ENCODE measurements around the gene SH3RF3.

The SH3RF3 gene

GRCh38 chr2:109290887-109291643 lies 162.1 kb downstream of the SH3RF3 start:
- H3K27me3 ChIP-seq (ENCODE audit: insufficient read depth, low read length) = no peaks in the 10 kb centered on the region
- H2AFZ ChIP-seq (ENCODE audit: low read depth, low read length) = no peak overlapping the region
- H3K36me3 ChIP-seq (ENCODE audit: insufficient read depth, low read length) = no peaks in the 10 kb centered on the region
- H3K4me1 ChIP-seq (ENCODE audit: insufficient read depth, low read length) = no peaks in the 10 kb centered on the region
- no peak overlapping the region for H3K4me3 ChIP-seq (ENCODE audit: low read length)
- H3K9me3 ChIP-seq (ENCODE audit: low read length) = no peaks in the 10 kb centered on the region

GRCh38 chr2:109292386-109292785 lies 163.4 kb downstream of the SH3RF3 start:
- Histone ChIP-seq H3K36me3 (ENCODE audit: insufficient read depth, low read length) (no peaks in the 10 kb centered on the region), H3K4me3 (ENCODE audit: low read length) (no peak overlapping the region)

DNA sequence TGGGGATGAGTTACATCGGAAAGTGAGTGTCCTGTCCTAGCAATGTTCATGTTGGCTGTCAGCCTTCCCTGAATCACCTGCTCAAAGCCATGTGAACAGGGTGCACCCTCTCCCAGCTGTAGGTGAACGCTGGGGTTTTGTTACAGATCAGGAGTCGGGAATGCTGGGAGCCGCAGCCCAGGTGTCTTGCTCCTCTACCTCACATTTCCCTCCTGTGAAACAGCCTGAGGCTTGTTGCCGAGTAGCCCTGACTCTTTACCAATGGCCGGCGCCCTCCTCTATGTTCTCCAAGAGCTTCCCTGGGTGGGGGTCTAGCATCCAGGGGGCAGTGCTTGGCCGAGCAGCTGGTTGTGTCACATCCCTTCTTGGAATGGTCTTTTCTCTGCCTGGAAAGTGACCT lies 164.7 kb downstream of the SH3RF3 start:
- H3K27me3 ChIP-seq (ENCODE audit: insufficient read depth, low read length) = no peaks in the 10 kb centered on the region
- no peaks in the 10 kb centered on the region for H3K4me1 ChIP-seq (ENCODE audit: insufficient read depth, low read length)
- H2AFZ ChIP-seq (ENCODE audit: low read depth, low read length) = no peak overlapping the region
- no peaks in the 10 kb centered on the region for H3K36me3 ChIP-seq (ENCODE audit: insufficient read depth, low read length)
- H3K4me3 ChIP-seq (ENCODE audit: low read length) = no peak overlapping the region
- H3K9me3 ChIP-seq (ENCODE audit: low read length) = no peaks in the 10 kb centered on the region

More at GRCh38 chr2:109292386-109292785, 163.4 kb downstream of the SH3RF3 start:
- H3K27me3 ChIP-seq (ENCODE audit: insufficient read depth, low read length) = no peaks in the 10 kb centered on the region
- no peaks in the 10 kb centered on the region for H3K9me3 ChIP-seq (ENCODE audit: low read length)
- H2AFZ ChIP-seq (ENCODE audit: low read depth, low read length) = no peak overlapping the region
- H3K4me1 ChIP-seq (ENCODE audit: insufficient read depth, low read length) = no peaks in the 10 kb centered on the region

- no peak overlapping the region for H3K4me3 ChIP-seq (ENCODE audit: low read length)
Measured at GRCh38 chr2:109294523-109294922, 165.5 kb downstream of the SH3RF3 start.

GRCh38 chr2:109295070-109295780 lies 166.2 kb downstream of the SH3RF3 start:
- no peak overlapping the region for H3K4me3 ChIP-seq (ENCODE audit: low read length)
- no peak overlapping the region for H2AFZ ChIP-seq (ENCODE audit: low read depth, low read length)
- no peaks in the 10 kb centered on the region for H3K27me3 ChIP-seq (ENCODE audit: insufficient read depth, low read length)
- no peaks in the 10 kb centered on the region for H3K9me3 ChIP-seq (ENCODE audit: low read length)
- H3K4me1 ChIP-seq (ENCODE audit: insufficient read depth, low read length) = no peaks in the 10 kb centered on the region
- H3K36me3 ChIP-seq (ENCODE audit: insufficient read depth, low read length) = no peaks in the 10 kb centered on the region

More at GRCh38 chr2:109294523-109294922, 165.5 kb downstream of the SH3RF3 start:
- Histone ChIP-seq H2AFZ (ENCODE audit: low read depth, low read length) (no peak overlapping the region), H3K9me3 (ENCODE audit: low read length) (no peaks in the 10 kb centered on the region), H3K4me1 (ENCODE audit: insufficient read depth, low read length) (no peaks in the 10 kb centered on the region), H3K36me3 (ENCODE audit: insufficient read depth, low read length) (no peaks in the 10 kb centered on the region), H3K27me3 (ENCODE audit: insufficient read depth, low read length) (no peaks in the 10 kb centered on the region)

GRCh38 chr2:109295781-109296117 lies 166.7 kb downstream of the SH3RF3 start:
- H3K4me1 ChIP-seq (ENCODE audit: insufficient read depth, low read length) = no peaks in the 10 kb centered on the region
- H3K27me3 ChIP-seq (ENCODE audit: insufficient read depth, low read length) = no peaks in the 10 kb centered on the region
- H3K36me3 ChIP-seq (ENCODE audit: insufficient read depth, low read length) = no peaks in the 10 kb centered on the region
- H3K9me3 ChIP-seq (ENCODE audit: low read length) = no peaks in the 10 kb centered on the region
- no peak overlapping the region for H3K4me3 ChIP-seq (ENCODE audit: low read length)
- H2AFZ ChIP-seq (ENCODE audit: low read depth, low read length) = no peak overlapping the region

DNA sequence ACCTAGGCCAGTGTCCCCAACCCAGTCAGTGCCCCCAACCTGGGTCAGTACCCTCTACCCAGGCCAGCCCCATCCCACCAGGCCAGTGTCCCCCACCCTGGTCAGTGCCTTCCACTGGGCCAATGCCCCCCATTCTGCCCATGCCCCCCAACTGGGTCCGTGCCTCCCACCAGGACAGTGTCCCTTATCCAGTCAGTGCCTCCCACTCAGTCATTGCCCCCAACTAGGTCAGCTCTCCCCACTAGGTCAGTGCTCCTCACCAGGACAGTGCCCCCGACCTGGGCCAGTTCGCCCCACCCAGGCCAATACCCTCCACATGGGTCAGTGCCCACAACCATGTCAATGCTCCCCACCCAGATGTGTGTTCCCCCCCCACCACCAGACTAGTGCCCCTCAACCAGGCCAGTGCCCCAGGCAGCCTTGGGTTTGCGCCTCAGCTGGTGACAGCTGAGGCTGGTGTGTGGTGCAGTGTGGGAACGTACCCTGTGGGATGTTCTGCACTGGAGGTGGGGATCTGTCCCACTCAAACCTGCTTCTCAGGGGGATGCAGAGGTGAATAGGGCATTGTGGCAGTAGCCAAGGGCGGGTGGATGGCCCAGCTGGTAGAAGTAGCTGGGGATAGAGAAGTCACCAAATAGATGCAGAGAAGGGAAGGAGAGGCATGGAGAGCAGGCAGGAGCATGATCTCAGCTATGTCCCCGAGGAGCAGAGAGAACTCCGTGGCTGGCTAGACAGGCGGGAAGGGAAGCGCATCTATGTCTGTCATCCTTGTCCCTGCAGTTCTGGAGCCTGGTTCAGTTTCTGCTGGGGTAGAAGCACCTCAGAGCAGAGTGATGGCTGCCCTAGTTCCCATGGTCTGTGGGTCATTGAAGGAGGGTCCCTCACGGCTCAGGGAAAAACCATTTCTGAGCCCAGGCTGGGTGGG lies 168.8 kb downstream of the SH3RF3 start:
- H2AFZ ChIP-seq (ENCODE audit: low read depth, low read length) = no peak overlapping the region
- no peaks in the 10 kb centered on the region for H3K36me3 ChIP-seq (ENCODE audit: insufficient read depth, low read length)
- H3K4me3 ChIP-seq (ENCODE audit: low read length) = no peak overlapping the region
- no peaks in the 10 kb centered on the region for H3K27me3 ChIP-seq (ENCODE audit: insufficient read depth, low read length)
- H3K4me1 ChIP-seq (ENCODE audit: insufficient read depth, low read length) = no peaks in the 10 kb centered on the region
- no peaks in the 10 kb centered on the region for H3K9me3 ChIP-seq (ENCODE audit: low read length)

DNA sequence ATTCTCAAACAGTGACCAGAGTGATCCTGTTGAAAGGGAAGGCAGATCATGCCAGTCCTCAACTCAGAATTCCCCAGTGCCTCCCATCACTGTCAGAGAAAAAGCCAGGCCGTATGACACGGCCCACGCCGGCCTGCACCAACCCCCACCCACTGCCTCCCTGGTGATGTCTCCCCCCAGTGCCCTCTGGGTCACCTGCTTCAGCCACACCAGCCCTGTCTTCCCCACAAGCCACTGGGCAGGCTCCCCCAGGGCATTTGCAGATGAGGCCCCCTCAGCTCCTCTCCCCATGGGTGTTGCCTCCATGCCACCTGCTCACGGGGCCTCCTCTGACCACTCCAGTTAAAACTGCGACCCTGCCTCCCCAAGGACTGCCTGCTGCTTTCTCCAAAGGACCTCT lies 169.8 kb downstream of the SH3RF3 start:
- no peak overlapping the region for H2AFZ ChIP-seq (ENCODE audit: low read depth, low read length)
- no peaks in the 10 kb centered on the region for H3K27me3 ChIP-seq (ENCODE audit: insufficient read depth, low read length)
- no peak overlapping the region for H3K4me3 ChIP-seq (ENCODE audit: low read length)
- H3K36me3 ChIP-seq (ENCODE audit: insufficient read depth, low read length) = no peaks in the 10 kb centered on the region
- no peaks in the 10 kb centered on the region for H3K9me3 ChIP-seq (ENCODE audit: low read length)
- H3K4me1 ChIP-seq (ENCODE audit: insufficient read depth, low read length) = no peaks in the 10 kb centered on the region

- Histone ChIP-seq H3K4me3 (ENCODE audit: low read length) (no peak overlapping the region), H3K27me3 (ENCODE audit: insufficient read depth, low read length) (no peaks in the 10 kb centered on the region), H3K4me1 (ENCODE audit: insufficient read depth, low read length) (no peaks in the 10 kb centered on the region), H3K36me3 (ENCODE audit: insufficient read depth, low read length) (no peaks in the 10 kb centered on the region), H3K9me3 (ENCODE audit: low read length) (no peaks in the 10 kb centered on the region), H2AFZ (ENCODE audit: low read depth, low read length) (no peak overlapping the region)
Measured at GRCh38 chr2:109299536-109299935, 170.5 kb downstream of the SH3RF3 start.

DNA sequence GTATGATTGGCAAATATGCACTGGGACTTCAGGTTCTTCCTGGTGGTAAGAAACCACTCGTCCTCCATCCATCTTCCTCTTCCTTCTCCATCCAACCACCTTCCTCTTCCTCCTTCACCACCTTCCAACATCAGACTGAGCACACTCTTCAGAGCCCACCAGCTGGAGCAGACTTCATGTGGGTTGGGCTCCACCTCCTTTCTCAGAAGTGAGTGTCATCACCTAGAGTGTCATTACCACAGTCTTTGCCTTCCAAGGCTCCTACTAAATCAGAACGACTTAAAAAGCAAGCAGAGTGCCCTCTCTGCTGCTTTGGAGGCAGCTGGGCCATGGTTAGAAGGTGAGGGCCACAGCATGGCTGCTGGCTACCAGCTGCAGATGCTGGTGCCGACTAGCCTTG lies 171.6 kb downstream of the SH3RF3 start:
- Histone ChIP-seq H3K9me3 (ENCODE audit: low read length) (no peaks in the 10 kb centered on the region), H3K4me3 (ENCODE audit: low read length) (no peak overlapping the region), H3K4me1 (ENCODE audit: insufficient read depth, low read length) (peaks cover 4% of the 10 kb centered on the region), H3K27me3 (ENCODE audit: insufficient read depth, low read length) (no peaks in the 10 kb centered on the region), H3K36me3 (ENCODE audit: insufficient read depth, low read length) (no peaks in the 10 kb centered on the region), H2AFZ (ENCODE audit: low read depth, low read length) (no peak overlapping the region)

GRCh38 chr2:109301746-109302145 lies 172.7 kb downstream of the SH3RF3 start:
- H3K27me3 ChIP-seq (ENCODE audit: insufficient read depth, low read length) = no peaks in the 10 kb centered on the region
- H3K4me3 ChIP-seq (ENCODE audit: low read length) = no peak overlapping the region
- H3K36me3 ChIP-seq (ENCODE audit: insufficient read depth, low read length) = no peaks in the 10 kb centered on the region
- peaks cover 4% of the 10 kb centered on the region for H3K4me1 ChIP-seq (ENCODE audit: insufficient read depth, low read length)
- no peaks in the 10 kb centered on the region for H3K9me3 ChIP-seq (ENCODE audit: low read length)
- no peak overlapping the region for H2AFZ ChIP-seq (ENCODE audit: low read depth, low read length)

DNA sequence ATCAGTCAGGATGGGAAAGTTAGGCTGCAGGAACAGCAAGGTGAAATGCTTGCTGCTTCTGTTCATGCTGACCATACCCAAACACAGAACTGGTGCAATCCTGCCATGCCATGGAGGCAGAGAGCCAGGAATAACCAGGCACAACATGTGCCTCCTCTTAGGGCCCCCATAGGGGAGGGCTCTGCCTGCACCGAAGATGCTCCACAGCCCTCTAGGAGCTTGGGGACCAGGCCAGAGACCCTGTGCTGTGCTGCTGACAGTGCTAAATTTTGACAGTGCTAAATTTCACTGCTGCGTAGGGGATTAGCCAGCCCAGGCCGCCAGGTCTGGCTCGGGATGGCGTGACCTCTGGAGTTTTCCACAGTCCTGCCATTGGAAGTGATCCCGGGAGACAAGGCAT lies 173.3 kb downstream of the SH3RF3 start:
- no peaks in the 10 kb centered on the region for H3K9me3 ChIP-seq (ENCODE audit: low read length)
- H3K27me3 ChIP-seq (ENCODE audit: insufficient read depth, low read length) = no peaks in the 10 kb centered on the region
- no peak overlapping the region for H3K4me3 ChIP-seq (ENCODE audit: low read length)
- H2AFZ ChIP-seq (ENCODE audit: low read depth, low read length) = no peak overlapping the region
- H3K36me3 ChIP-seq (ENCODE audit: insufficient read depth, low read length) = no peaks in the 10 kb centered on the region
- peaks cover 4% of the 10 kb centered on the region for H3K4me1 ChIP-seq (ENCODE audit: insufficient read depth, low read length)

- Histone ChIP-seq H3K4me1 (ENCODE audit: insufficient read depth, low read length) (peaks cover 4% of the 10 kb centered on the region), H3K27me3 (ENCODE audit: insufficient read depth, low read length) (no peaks in the 10 kb centered on the region), H3K9me3 (ENCODE audit: low read length) (no peaks in the 10 kb centered on the region), H3K36me3 (ENCODE audit: insufficient read depth, low read length) (no peaks in the 10 kb centered on the region), H3K4me3 (ENCODE audit: low read length) (no peak overlapping the region), H2AFZ (ENCODE audit: low read depth, low read length) (no peak overlapping the region)
Measured at GRCh38 chr2:109304242-109304641, 175.2 kb downstream of the SH3RF3 start.
